K562 treated with DMSO at 1 percent for 12 hours (cell line): ENCODE measurements around the gene NXF3. TPM values are rescaled to one million over a fixed set of nuclear protein-coding genes. Genes with fewer than 3 reads are reported as not detected.

ENCODE experiments used
- total RNA-seq: library from RNA; unstranded; fragments of 300-600 nt; gene quantifications from 2 replicates; pipeline ENCODE4 v1.2.3, GENCODE V29; 2022; ENCODE audit not compliant: insufficient read depth

Gene NXF3, protein sequence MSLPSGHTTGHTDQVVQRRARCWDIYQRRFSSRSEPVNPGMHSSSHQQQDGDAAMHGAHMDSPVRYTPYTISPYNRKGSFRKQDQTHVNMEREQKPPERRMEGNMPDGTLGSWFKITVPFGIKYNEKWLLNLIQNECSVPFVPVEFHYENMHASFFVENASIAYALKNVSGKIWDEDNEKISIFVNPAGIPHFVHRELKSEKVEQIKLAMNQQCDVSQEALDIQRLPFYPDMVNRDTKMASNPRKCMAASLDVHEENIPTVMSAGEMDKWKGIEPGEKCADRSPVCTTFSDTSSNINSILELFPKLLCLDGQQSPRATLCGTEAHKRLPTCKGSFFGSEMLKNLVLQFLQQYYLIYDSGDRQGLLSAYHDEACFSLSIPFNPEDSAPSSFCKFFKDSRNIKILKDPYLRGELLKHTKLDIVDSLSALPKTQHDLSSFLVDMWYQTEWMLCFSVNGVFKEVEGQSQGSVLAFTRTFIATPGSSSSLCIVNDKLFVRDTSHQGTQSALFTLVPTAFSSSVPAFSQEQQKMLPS
- total RNA-seq, result 1.3 and 1.6 TPM in 2 replicates

DNA sequence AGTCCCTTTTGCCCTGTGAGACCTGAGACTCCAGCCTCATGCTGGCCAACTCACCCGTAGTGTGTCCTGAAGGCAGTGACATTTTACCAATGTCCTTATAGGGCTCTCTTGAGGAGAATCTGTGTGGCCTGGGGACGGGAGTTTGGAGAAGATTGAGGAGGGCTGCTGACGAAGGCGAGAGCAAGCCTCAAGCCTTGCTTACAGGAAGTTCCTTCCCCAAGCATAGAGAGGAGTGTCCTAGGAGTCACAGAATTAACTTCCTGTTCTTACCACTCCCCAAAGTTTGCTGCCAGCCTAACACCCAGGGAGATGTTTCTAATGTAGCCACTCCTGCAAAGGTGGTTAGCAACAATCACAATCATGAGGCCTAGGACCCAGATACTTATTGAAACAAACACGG, at the start of gene NXF3:
TSS of gene NXF3 (minus strand) at position 202 of the 400 bp plus-strand sequence. CDS start at position 82, 120 bp downstream.

DNA sequence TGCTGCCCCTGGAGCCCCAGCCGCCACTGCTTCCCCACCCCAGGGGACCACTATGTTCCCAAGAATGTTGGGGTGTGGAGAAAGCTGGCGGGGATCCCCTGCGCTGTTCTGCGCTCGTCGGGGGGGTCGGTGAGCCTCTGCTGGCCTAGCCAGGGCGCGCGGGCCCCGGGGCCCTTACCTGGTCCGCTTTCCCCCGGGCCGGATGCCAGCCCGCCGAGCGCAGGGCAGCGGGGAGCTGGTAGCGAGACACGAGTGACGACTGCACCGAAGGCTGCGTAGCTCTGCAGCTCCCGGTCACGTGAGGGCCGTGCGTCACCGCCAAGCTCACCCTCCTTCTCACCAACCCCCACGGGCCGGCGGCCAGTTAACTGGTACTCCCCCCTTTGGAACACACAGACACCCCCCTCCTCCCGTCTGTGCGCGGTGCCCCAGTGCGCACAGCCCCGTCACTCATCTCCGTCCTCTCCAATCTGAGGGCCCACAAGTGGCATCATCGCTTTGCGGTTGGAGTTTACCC, 29.0 kb downstream of the NXF3 start, which contains the start of gene BEX1:
TSS of gene BEX1 (minus strand) at position 254 of the 517 bp plus-strand sequence. CDS start 897 bp downstream, outside the sequence.

Other genes starting within 250 kb of the NXF3 start
- 1.1 TPM in 1 of 2 replicates, not detected in the other for gene RAB40AL, start 155.9 kb downstream of the NXF3 start, total RNA-seq
- gene BEX1, start 29.0 kb downstream of the NXF3 start, total RNA-seq, result not detected in 2 replicates
- gene BEX4, start 122.0 kb upstream of the NXF3 start, total RNA-seq, result 94.4 and 160 TPM in 2 replicates
- gene TCEAL8, start 162.0 kb upstream of the NXF3 start, total RNA-seq, result 38.7 and 50.5 TPM in 2 replicates
- gene TCEAL5, start 183.6 kb upstream of the NXF3 start, total RNA-seq, result not detected in 2 replicates
- gene BEX2, start 217.8 kb upstream of the NXF3 start, total RNA-seq, result 39.0 and 45.3 TPM in 2 replicates
- gene TCEAL7, start 237.1 kb upstream of the NXF3 start, total RNA-seq, result not detected in 2 replicates